ENCODE data around the gene PSMD8. TPM values are rescaled to one million over a fixed set of nuclear protein-coding genes. Genes with fewer than 3 reads are reported as not detected.

PSMD8 gene
- 100 to 1,000 TPM; 126 to 184 TPM for total RNA-seq

- peaks cover 5% of the 10 kb centered on the region for H3K4me1 ChIP-seq
- H3K27ac ChIP-seq, result peak within 1 kb of the TSS; percentile 68
- no peaks in the 10 kb centered on the region for H3K36me3 ChIP-seq
- peak within 1 kb of the TSS; percentile 85 to 89 for H3K9ac ChIP-seq (ENCODE audit: low read depth in 2 of 2, low read length in 2 of 2)
- intact Hi-C loops (cut with DNase I), result loop anchor here (5.0 kb wide), 1 partner anchor 37 kb away; the partner anchor contains the start of gene CATSPERG
- H3K27me3 ChIP-seq, result no peaks in the 10 kb centered on the region
- peak; percentile 99 for DNase-seq
- no peak for TF ChIP-seq CTCF (IDR thresholded peaks at IDR 0.05)
- peak within 1 kb of the TSS; percentile 61 for H3K4me3 ChIP-seq
- no peaks in the 10 kb centered on the region for H3K9me3 ChIP-seq
Observed at GRCh38 chr19:38374332-38375097, at the start of gene PSMD8. Gene PSMD8, plus strand, starts transcription at chr19:38374571. Its CDS starts 31 bp downstream, at chr19:38374602.

- Histone ChIP-seq H3K9ac (ENCODE audit: low read depth in 2 of 2, low read length in 2 of 2) (no peak overlapping the region), H3K9me3 (no peaks in the 10 kb centered on the region), H3K4me3 (no peak overlapping the region), H3K4me1 (no peaks in the 10 kb centered on the region), H3K27me3 (no peaks in the 10 kb centered on the region), H3K36me3 (peaks cover 9% of the 10 kb centered on the region), H3K27ac (no peak overlapping the region)
- TF ChIP-seq CTCF (IDR thresholded peaks at IDR 0.05), result no peak
- intact Hi-C loops (cut with DNase I), result loop anchor here (10.0 kb wide), 1 partner anchor 422 kb away; the partner anchor contains the start of genes SIPA1L3 and WDR87
- DNase-seq, result no peak
Observed at GRCh38 chr19:38326591-38326990, 47.8 kb upstream of the PSMD8 start.

- no peak overlapping the region for H3K27ac ChIP-seq
- H3K27me3 ChIP-seq, result no peaks in the 10 kb centered on the region
- no peak overlapping the region for H3K9ac ChIP-seq (ENCODE audit: low read depth in 2 of 2, low read length in 2 of 2)
- no peaks in the 10 kb centered on the region for H3K4me1 ChIP-seq
- no peaks in the 10 kb centered on the region for H3K9me3 ChIP-seq
- H3K36me3 ChIP-seq, result peaks cover 9% of the 10 kb centered on the region
- TF ChIP-seq CTCF (IDR thresholded peaks at IDR 0.05), result no peak
- intact Hi-C loops (cut with DNase I), result loop anchor here (10.0 kb wide), 1 partner anchor 425 kb away; the partner anchor contains the start of genes SIPA1L3 and WDR87
- H3K4me3 ChIP-seq, result no peak overlapping the region
- DNase-seq, result no peak
Observed at GRCh38 chr19:38329651-38330050, 44.7 kb upstream of the PSMD8 start.

- no peaks in the 10 kb centered on the region for H3K4me1 ChIP-seq
- intact Hi-C loops (cut with DNase I), result no loop called here
- no peak overlapping the region for H3K9ac ChIP-seq (ENCODE audit: low read depth in 2 of 2, low read length in 2 of 2)
- no peaks in the 10 kb centered on the region for H3K9me3 ChIP-seq
- H3K27ac ChIP-seq, result no peak overlapping the region
- no peaks in the 10 kb centered on the region for H3K27me3 ChIP-seq
- no peak for TF ChIP-seq CTCF (IDR thresholded peaks at IDR 0.05)
- no peak for DNase-seq
- H3K36me3 ChIP-seq, result peaks cover 4% of the 10 kb centered on the region
- no peak overlapping the region for H3K4me3 ChIP-seq
Observed at GRCh38 chr19:38331728-38332127, 42.6 kb upstream of the PSMD8 start.

GRCh38 chr19:38333245-38333644 is 41.1 kb upstream of the PSMD8 start:
- H3K9me3 ChIP-seq, result no peaks in the 10 kb centered on the region
- no peaks in the 10 kb centered on the region for H3K27me3 ChIP-seq
- H3K27ac ChIP-seq, result no peak overlapping the region
- H3K4me3 ChIP-seq, result no peak overlapping the region
- DNase-seq, result no peak
- no peak overlapping the region for H3K9ac ChIP-seq (ENCODE audit: low read depth in 2 of 2, low read length in 2 of 2)
- no peaks in the 10 kb centered on the region for H3K36me3 ChIP-seq
- no peak for TF ChIP-seq CTCF (IDR thresholded peaks at IDR 0.05)
- intact Hi-C loops (cut with DNase I), result no loop called here
- H3K4me1 ChIP-seq, result no peaks in the 10 kb centered on the region

Measured in colonic mucosa (tissue), 4 donors.